ENCODE results near the gene ARID2.

ARID2 gene

GRCh38 chr12:45773747-45774146, 44.2 kb downstream of the ARID2 start:
- Histone ChIP-seq H3K4me2 (ENCODE audit: low read depth, low read length, poor library complexity, severe bottlenecking) (no peak overlapping the region), H3K4me3 (ENCODE audit: insufficient read depth, low read length, poor library complexity, severe bottlenecking) (no peak overlapping the region), H3K27ac (ENCODE audit: low read depth, low read length) (no peak overlapping the region), H3K27me3 (ENCODE audit: low read length) (no peaks in the 10 kb centered on the region), H3K9me3 (ENCODE audit: insufficient read depth, low read length) (no peaks in the 10 kb centered on the region), H3K36me3 (ENCODE audit: low read length) (0 out of 2 replicates have a peak, but pooled peaks cover 3% of the 10 kb centered on the region), H3K9ac (ENCODE audit: low read length) (no peak overlapping the region), H4K20me1 (ENCODE audit: low read depth, low read length) (peaks cover 5% of the 10 kb centered on the region; the same call in 1 of the 2 replicates), H3K9me2 (replicated peaks; ENCODE audit: insufficient read depth, low read length) (no peaks in the 10 kb centered on the region), H3F3A (ENCODE audit: insufficient read depth) (peaks cover 8% of the 10 kb centered on the region), H2AFZ (ENCODE audit: low read depth, low read length, severe bottlenecking) (no peak overlapping the region), H3K79me2 (ENCODE audit: insufficient read depth, low read length) (peaks cover 24% of the 10 kb centered on the region; the same call in 1 of the 2 replicates)
- no peak for TF ChIP-seq EZH2phosphoT487 (conservative IDR thresholded peaks at IDR 0.05; ENCODE audit: low read length)
- no peak for TF ChIP-seq CTCF (IDR thresholded peaks at IDR 0.05; ENCODE audit: insufficient read depth, low read length, poor library complexity, severe bottlenecking)

GRCh38 chr12:45774508-45775162, 45.1 kb downstream of the ARID2 start:
- no peak overlapping the region for H3K4me2 ChIP-seq (ENCODE audit: low read depth, low read length, poor library complexity, severe bottlenecking)
- H3F3A ChIP-seq (ENCODE audit: insufficient read depth) = peaks cover 8% of the 10 kb centered on the region
- peaks cover 10% of the 10 kb centered on the region; the same call in 1 of the 2 replicates for H4K20me1 ChIP-seq (ENCODE audit: low read depth, low read length)
- H3K9me2 ChIP-seq (replicated peaks; ENCODE audit: insufficient read depth, low read length) = no peaks in the 10 kb centered on the region
- H2AFZ ChIP-seq (ENCODE audit: low read depth, low read length, severe bottlenecking) = no peak overlapping the region
- no peaks in the 10 kb centered on the region for H3K27me3 ChIP-seq (ENCODE audit: low read length)
- H3K27ac ChIP-seq (ENCODE audit: low read depth, low read length) = no peak overlapping the region
- H3K79me2 ChIP-seq (ENCODE audit: insufficient read depth, low read length) = peaks cover 25% of the 10 kb centered on the region; the same call in 1 of the 2 replicates
- no peak overlapping the region for H3K4me3 ChIP-seq (ENCODE audit: insufficient read depth, low read length, poor library complexity, severe bottlenecking)
- TF ChIP-seq CTCF (IDR thresholded peaks at IDR 0.05; ENCODE audit: insufficient read depth, low read length, poor library complexity, severe bottlenecking) (no peak), EZH2phosphoT487 (conservative IDR thresholded peaks at IDR 0.05; ENCODE audit: low read length) (no peak)
- H3K36me3 ChIP-seq (ENCODE audit: low read length) = no peaks in the 10 kb centered on the region
- H3K9me3 ChIP-seq (ENCODE audit: insufficient read depth, low read length) = no peaks in the 10 kb centered on the region
- H3K9ac ChIP-seq (ENCODE audit: low read length) = no peak overlapping the region

GRCh38 chr12:45775465-45775864, 46.0 kb downstream of the ARID2 start:
- H2AFZ ChIP-seq (ENCODE audit: low read depth, low read length, severe bottlenecking) = no peak overlapping the region
- no peak overlapping the region for H3K4me2 ChIP-seq (ENCODE audit: low read depth, low read length, poor library complexity, severe bottlenecking)
- H3K36me3 ChIP-seq (ENCODE audit: low read length) = no peaks in the 10 kb centered on the region
- H3F3A ChIP-seq (ENCODE audit: insufficient read depth) = peaks cover 8% of the 10 kb centered on the region
- no peak overlapping the region for H3K27ac ChIP-seq (ENCODE audit: low read depth, low read length)
- H4K20me1 ChIP-seq (ENCODE audit: low read depth, low read length) = peaks cover 10% of the 10 kb centered on the region; the same call in 1 of the 2 replicates
- no peak for TF ChIP-seq EZH2phosphoT487 (conservative IDR thresholded peaks at IDR 0.05; ENCODE audit: low read length)
- no peak for TF ChIP-seq CTCF (IDR thresholded peaks at IDR 0.05; ENCODE audit: insufficient read depth, low read length, poor library complexity, severe bottlenecking)
- no peaks in the 10 kb centered on the region for H3K9me3 ChIP-seq (ENCODE audit: insufficient read depth, low read length)
- H3K79me2 ChIP-seq (ENCODE audit: insufficient read depth, low read length) = peaks cover 30% of the 10 kb centered on the region; the same call in 1 of the 2 replicates
- no peaks in the 10 kb centered on the region for H3K9me2 ChIP-seq (replicated peaks; ENCODE audit: insufficient read depth, low read length)
- H3K4me3 ChIP-seq (ENCODE audit: insufficient read depth, low read length, poor library complexity, severe bottlenecking) = no peak overlapping the region
- H3K9ac ChIP-seq (ENCODE audit: low read length) = no peak overlapping the region
- no peaks in the 10 kb centered on the region for H3K27me3 ChIP-seq (ENCODE audit: low read length)

Data from SU-DHL-6 (cell line).